Fibroblast of pulmonary artery (primary cell): ENCODE measurements around the gene RYR3.

Source experiments
- DNase-seq: peaks from one replicate; pipeline ENCODE4 v3.0.0-alpha.2; 2010; ENCODE audit warnings: low read depth
- H3K4me3 ChIP-seq: replicated peaks from 2 replicates; pipeline ENCODE4 v1.5.1; 2011; ENCODE audit warnings: low read depth, mild to moderate bottlenecking, control low read depth, low read length, moderate library complexity
- TF ChIP-seq, protein P1 (sequence below): IDR thresholded peaks from 2 replicates; pipeline ENCODE4 v1.5.1; 2011; ENCODE audit warnings: mild to moderate bottlenecking, control low read depth, low read length, inconsistent platforms; ENCODE audit errors: missing control alignments

Gene RYR3

DNA sequence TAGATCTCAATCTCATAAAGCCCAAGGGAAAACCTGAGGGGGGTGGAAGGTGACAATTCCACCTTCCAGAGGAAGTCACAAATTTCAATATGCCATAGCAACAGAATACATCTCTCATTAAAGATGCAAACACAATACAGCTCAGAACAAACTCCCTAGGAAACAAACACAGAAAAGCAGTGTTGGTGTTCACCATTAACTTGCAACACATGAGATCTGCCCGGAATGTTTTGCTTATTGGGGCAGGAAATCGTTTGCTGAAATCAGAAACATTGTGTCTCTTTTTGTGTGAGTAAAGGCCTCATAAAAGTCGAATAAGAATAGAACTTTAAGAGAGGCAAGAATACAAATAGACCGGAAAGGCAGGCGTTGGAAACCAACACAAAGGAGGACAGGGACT is 5.8 kb upstream of the RYR3 start:
- H3K4me3 ChIP-seq: no peak overlapping the region
- TF ChIP-seq, protein P1, sequence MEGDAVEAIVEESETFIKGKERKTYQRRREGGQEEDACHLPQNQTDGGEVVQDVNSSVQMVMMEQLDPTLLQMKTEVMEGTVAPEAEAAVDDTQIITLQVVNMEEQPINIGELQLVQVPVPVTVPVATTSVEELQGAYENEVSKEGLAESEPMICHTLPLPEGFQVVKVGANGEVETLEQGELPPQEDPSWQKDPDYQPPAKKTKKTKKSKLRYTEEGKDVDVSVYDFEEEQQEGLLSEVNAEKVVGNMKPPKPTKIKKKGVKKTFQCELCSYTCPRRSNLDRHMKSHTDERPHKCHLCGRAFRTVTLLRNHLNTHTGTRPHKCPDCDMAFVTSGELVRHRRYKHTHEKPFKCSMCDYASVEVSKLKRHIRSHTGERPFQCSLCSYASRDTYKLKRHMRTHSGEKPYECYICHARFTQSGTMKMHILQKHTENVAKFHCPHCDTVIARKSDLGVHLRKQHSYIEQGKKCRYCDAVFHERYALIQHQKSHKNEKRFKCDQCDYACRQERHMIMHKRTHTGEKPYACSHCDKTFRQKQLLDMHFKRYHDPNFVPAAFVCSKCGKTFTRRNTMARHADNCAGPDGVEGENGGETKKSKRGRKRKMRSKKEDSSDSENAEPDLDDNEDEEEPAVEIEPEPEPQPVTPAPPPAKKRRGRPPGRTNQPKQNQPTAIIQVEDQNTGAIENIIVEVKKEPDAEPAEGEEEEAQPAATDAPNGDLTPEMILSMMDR: no peak
- no peak for DNase-seq

DNA sequence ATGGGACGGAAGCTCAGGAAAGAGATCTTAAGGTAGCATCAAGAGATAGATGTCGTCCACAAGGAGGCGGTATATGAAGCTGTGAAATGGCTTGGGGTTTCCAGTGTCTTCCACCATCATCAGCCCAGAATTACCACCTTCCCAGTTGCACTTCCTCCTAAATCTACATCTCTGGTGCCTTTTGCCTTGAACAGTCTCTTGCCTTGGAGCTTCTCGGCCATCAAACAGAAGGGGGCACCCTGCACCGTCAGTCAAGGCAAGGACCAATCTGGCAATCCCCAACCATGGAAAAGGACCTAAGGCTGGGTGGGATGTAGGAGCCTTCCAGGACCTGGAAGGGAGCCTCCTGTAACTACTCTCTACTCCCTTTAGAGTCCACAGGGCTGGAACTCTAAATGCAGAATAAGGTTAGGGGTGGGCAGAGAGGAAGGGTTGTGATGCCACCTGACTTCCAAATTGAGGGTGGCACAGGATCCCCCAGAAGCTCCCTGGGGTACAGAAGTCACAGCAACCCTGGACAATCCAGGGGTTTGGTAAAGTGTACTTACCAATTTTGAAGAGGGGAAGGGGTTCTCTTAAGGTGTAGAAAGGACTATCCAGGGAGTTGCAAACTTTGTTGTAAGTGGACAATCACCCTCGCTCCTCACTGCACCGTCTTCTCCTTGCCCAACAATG is 1.0 kb upstream of the RYR3 start:
- TF ChIP-seq, protein P1: no peak
- peak; percentile 3 for DNase-seq
- H3K4me3 ChIP-seq: no peak overlapping the region

DNA sequence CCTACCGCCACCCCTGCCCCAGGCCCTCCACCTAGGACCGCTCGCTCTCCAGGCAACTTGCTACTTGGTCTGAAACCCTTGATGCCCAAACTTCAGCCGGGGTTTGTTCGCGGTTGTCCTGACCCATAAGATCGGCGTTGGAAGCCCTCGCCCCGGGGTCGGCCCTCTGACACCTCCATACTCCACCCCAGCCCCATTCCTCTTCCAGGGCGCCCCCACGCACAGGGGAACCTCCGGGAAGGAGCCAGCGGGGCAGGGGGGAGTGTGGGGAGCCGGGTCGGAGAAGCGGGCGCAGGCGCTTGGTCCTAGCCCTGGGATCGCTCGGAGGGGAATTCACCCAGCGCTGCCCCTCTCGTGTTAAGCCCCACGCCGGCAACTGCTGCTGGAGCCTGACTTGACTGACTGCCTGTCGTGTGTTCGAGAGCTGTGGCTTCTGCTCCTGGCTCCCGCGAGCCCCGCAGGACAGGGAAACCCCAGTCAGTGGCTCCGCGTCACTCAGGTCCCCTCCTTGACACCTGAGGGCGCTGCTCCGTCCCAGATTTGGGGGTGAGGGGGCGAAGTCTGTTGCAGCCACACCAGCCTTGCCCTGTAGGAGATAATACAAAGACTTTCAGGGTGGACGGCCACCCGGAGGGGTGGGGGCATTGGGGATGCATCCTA is 675 bp downstream of the RYR3 start:
- H3K4me3 ChIP-seq: no peak overlapping the region
- TF ChIP-seq, protein P1: no peak
- no peak for DNase-seq

DNA sequence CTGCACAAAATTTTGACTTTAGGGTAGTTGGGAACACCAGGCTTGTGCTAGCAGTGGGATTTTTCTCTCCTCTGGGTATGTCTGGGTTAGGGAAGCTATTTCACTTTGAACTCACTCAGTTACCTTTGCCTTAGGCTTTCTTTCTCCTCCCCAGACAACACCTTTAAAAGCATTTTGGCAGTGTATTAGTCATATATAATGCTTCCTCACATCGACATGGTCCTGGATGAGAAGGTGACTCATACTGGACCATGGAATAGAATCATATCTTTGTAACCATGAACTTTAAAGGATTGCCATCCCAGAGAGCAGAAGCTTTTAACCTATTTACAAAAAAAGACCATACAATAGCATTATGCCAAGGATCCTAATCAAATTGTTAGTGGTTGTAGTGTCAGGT is 2.7 kb downstream of the RYR3 start:
- no peak for DNase-seq
- TF ChIP-seq, protein P1: no peak
- no peak overlapping the region for H3K4me3 ChIP-seq

DNA sequence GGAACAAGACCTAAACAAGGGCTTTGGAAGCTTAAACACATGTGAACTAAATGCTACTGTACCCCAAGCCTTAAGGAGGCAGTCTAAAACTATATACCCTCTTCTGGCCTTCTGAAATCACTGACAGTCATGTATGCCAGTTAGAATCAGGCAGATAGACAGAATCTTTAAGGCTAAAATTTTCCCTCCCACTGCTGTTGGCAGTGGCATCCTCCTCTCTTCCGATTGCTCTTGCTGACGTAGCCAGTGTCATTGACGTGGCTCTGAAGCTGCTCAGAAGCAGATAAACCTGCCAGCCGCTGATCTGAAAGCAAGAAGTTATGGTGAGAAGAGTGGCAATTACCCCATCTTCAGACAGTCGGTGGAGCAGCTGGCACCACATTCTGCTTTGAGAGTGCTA is 3.3 kb downstream of the RYR3 start:
- H3K4me3 ChIP-seq: no peak overlapping the region
- TF ChIP-seq, protein P1: no peak
- no peak for DNase-seq

DNA sequence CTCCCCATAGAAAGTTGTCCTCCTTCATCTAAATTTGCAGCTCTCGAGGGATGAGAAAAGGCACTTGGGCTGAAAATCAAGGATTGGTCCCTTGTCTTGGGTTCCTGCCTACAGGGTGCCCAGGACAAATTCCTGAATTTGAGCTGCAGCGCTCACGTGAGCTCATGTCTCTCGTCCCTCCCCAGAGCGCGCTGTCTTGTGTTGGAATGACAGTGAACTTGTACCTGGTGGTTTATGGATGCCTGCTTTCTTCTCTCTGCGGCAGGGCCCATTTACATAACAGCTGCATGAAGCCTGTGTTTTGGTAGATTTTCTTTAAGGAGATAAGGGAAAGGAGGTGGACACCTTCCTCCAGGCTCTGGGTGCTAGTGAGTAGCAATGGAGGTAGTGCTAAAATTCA is 4.3 kb downstream of the RYR3 start:
- DNase-seq: no peak
- TF ChIP-seq, protein P1: no peak

DNA sequence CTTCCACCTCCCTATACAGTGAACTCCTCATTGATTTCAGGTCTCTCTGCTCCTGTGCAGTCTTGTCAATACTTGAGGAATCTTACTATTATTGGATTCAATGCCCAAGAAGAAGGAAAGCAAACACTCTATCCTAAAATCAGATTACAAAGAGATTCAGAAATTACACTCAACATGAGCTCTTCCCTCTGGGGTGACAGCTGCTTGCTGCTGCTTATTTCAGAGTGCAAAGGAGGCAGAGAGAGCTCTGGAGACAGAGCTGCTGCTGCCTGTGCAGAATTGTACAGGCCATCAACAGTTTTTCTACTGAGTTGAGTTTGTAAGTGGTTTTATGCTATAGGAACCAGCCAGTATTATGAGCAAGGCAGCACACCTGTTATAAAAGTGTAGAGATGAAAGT is 7.1 kb downstream of the RYR3 start:
- DNase-seq: no peak

More for the DNA sequence above, 4.3 kb downstream of the RYR3 start:
- no peak overlapping the region for H3K4me3 ChIP-seq

More for the DNA sequence above, 7.1 kb downstream of the RYR3 start:
- H3K4me3 ChIP-seq: no peak overlapping the region
- TF ChIP-seq, protein P1: no peak
